ENCODE data around the gene ACADS. TPM values are rescaled to one million over a fixed set of nuclear protein-coding genes. Genes with fewer than 3 reads are reported as not detected.

ACADS gene
- total RNA-seq, 1 donor from 2014 or later: 20.0 TPM

GRCh38 chr12:120734210-120734609 lies 8.6 kb downstream of the ACADS start:
- no peak for DNase-seq (ENCODE audit: low read depth)
- no peaks in the 10 kb centered on the region for H3K27me3 ChIP-seq (ENCODE audit: control insufficient read depth, insufficient read depth, low read length)
- TF ChIP-seq, protein P1, sequence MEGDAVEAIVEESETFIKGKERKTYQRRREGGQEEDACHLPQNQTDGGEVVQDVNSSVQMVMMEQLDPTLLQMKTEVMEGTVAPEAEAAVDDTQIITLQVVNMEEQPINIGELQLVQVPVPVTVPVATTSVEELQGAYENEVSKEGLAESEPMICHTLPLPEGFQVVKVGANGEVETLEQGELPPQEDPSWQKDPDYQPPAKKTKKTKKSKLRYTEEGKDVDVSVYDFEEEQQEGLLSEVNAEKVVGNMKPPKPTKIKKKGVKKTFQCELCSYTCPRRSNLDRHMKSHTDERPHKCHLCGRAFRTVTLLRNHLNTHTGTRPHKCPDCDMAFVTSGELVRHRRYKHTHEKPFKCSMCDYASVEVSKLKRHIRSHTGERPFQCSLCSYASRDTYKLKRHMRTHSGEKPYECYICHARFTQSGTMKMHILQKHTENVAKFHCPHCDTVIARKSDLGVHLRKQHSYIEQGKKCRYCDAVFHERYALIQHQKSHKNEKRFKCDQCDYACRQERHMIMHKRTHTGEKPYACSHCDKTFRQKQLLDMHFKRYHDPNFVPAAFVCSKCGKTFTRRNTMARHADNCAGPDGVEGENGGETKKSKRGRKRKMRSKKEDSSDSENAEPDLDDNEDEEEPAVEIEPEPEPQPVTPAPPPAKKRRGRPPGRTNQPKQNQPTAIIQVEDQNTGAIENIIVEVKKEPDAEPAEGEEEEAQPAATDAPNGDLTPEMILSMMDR (IDR thresholded peaks at IDR 0.05; ENCODE audit: insufficient read depth, low read length, poor library complexity, severe bottlenecking): no peak
- no peak overlapping the region for H3K4me3 ChIP-seq (ENCODE audit: low read depth, low read length)
- H3K36me3 ChIP-seq (ENCODE audit: control insufficient read depth, insufficient read depth, low read length): no peaks in the 10 kb centered on the region

- no peaks in the 10 kb centered on the region for H3K36me3 ChIP-seq (ENCODE audit: control insufficient read depth, insufficient read depth, low read length)
- no peak for DNase-seq (ENCODE audit: low read depth)
- TF ChIP-seq, protein P1 (IDR thresholded peaks at IDR 0.05; ENCODE audit: insufficient read depth, low read length, poor library complexity, severe bottlenecking): no peak
Observed at GRCh38 chr12:120735181-120735580, 9.6 kb downstream of the ACADS start.

GRCh38 chr12:120736404-120737331 lies 11.0 kb downstream of the ACADS start:
- TF ChIP-seq, protein P1 (IDR thresholded peaks at IDR 0.05; ENCODE audit: insufficient read depth, low read length, poor library complexity, severe bottlenecking): no peak
- Histone ChIP-seq H3K4me3 (ENCODE audit: low read depth, low read length) (no peak overlapping the region), H3K36me3 (ENCODE audit: control insufficient read depth, insufficient read depth, low read length) (no peaks in the 10 kb centered on the region), H3K27me3 (ENCODE audit: control insufficient read depth, insufficient read depth, low read length) (no peaks in the 10 kb centered on the region)
- no peak for DNase-seq (ENCODE audit: low read depth)

More at GRCh38 chr12:120735181-120735580, 9.6 kb downstream of the ACADS start:
- H3K27me3 ChIP-seq (ENCODE audit: control insufficient read depth, insufficient read depth, low read length): no peaks in the 10 kb centered on the region
- H3K4me3 ChIP-seq (ENCODE audit: low read depth, low read length): no peak overlapping the region

DNA sequence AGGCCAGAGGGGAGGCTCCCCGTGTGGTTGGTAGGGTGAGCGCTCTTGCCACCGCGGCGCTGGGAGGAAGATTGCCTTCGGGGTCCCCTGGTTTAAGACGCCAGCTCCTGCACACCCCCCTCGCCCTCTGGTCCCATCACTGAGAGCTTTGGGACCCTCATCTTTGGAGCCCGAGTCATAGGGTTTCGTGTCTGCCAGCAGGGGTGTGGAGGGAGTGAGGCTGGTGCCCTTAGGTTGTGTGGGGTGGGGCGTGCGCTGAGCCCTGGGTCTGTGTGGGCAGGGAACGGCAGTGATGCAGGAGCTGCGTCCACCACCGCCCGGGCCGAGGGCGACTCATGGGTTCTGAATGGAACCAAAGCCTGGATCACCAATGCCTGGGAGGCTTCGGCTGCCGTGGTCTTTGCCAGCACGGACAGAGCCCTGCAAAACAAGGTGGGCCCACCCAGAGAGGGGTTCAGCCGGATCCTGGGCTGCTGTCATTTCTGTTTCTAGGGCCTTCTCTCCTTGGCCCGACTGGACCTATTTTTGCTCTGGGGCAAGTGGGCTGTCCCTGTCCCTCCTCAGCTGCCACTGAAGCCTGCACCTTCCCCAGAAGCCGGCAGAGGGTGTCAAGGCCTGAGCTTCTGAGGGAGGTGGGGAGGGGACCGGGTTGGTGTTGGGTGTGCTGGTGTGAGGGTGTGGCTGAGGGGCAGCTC lies 12.1 kb downstream of the ACADS start:
- Histone ChIP-seq H3K36me3 (ENCODE audit: control insufficient read depth, insufficient read depth, low read length) (no peaks in the 10 kb centered on the region), H3K27me3 (ENCODE audit: control insufficient read depth, insufficient read depth, low read length) (no peaks in the 10 kb centered on the region), H3K4me3 (ENCODE audit: low read depth, low read length) (no peak overlapping the region)
- DNase-seq (ENCODE audit: low read depth): no peak
- TF ChIP-seq, protein P1 (IDR thresholded peaks at IDR 0.05; ENCODE audit: insufficient read depth, low read length, poor library complexity, severe bottlenecking): peak; percentile 27

- DNase-seq (ENCODE audit: low read depth): no peak
- H3K27me3 ChIP-seq (ENCODE audit: control insufficient read depth, insufficient read depth, low read length): no peaks in the 10 kb centered on the region
- TF ChIP-seq, protein P1 (IDR thresholded peaks at IDR 0.05; ENCODE audit: insufficient read depth, low read length, poor library complexity, severe bottlenecking): no peak
- H3K4me3 ChIP-seq (ENCODE audit: low read depth, low read length): no peak overlapping the region
- H3K36me3 ChIP-seq (ENCODE audit: control insufficient read depth, insufficient read depth, low read length): no peaks in the 10 kb centered on the region
Observed at GRCh38 chr12:120738252-120739030, 12.8 kb downstream of the ACADS start.
